Prostate gland (tissue), 2 donors: ENCODE results near the gene QSOX1. TPM values are rescaled to one million over a fixed set of nuclear protein-coding genes. Genes with fewer than 3 reads are reported as not detected.
"Not testable (repeated sequence)": the region's sequence is repeated elsewhere in the genome, so short reads cannot be mapped to it uniquely, and the experiment has no call there.

Experiments
- DNase-seq: peaks from one replicate; pipeline ENCODE4 v3.0.0-alpha.2; 2019; ENCODE audit warnings: low spot score
- H3K27ac ChIP-seq, 2 donors: fragments of 200-600 bp; sonication (generic); 2 replicates each; pipeline ENCODE4 v1.5.1; 2017 to 2019
- H3K27me3 ChIP-seq: fragments of 200-600 bp; sonication (generic); replicated peaks from 2 replicates; pipeline ENCODE4 v1.5.1; 2019; ENCODE audit not compliant: insufficient read depth
- H3K36me3 ChIP-seq, 2 donors: fragments of 200-600 bp; sonication (generic); 1 replicate in 1 of 2; 2 replicates in 1 of 2; pipeline versions ENCODE4 v1.5.1 to v1.8.1; 2017 to 2019
- H3K4me1 ChIP-seq: fragments of 200-600 bp; sonication (generic); replicated peaks from 2 replicates; pipeline ENCODE4 v1.5.1; 2019
- H3K4me3 ChIP-seq, 2 donors: fragments of 200-600 bp; sonication (generic); 2 replicates each; pipeline ENCODE4 v1.5.1; 2017 to 2019
- H3K9me3 ChIP-seq: fragments of 200-600 bp; sonication (generic); 2 replicates; pipeline ENCODE4 v1.5.1; 2017
- POLR2A ChIP-seq: fragments of 450-650 bp; IDR thresholded peaks from one replicate; pipeline ENCODE4 v1.6.1; 2016; ENCODE audit warnings: antibody characterized with exemption, mild to moderate bottlenecking
- POLR2AphosphoS5 ChIP-seq: sonication (generic); formaldehyde crosslinking; IDR thresholded peaks from one replicate; pipeline ENCODE4 v1.6.1; 2017; ENCODE audit warnings: antibody characterized with exemption
- WGBS: methylation state at CpG from one replicate; pipeline ENCODE4 v1.1.5; 2018; 5-methylcytosine and 5-hydroxymethylcytosine counted together
- intact Hi-C: fragments of 100-400 bp; cut with DNase I; formaldehyde crosslinking; loops from one replicate; pipeline ENCODE4 v1.14.2; 2022
- total RNA-seq, 2 donors: library from RNA; depleted of rRNA; stranded (reverse); fragments of >200 nt; gene quantifications; one replicate each; pipeline ENCODE4 v1.1.0, GENCODE V29; 2016
- TF ChIP-seq, protein P1 (sequence below), 4 experiments: fragments of 200-600 bp in 2 of 4; fragments of 450-650 bp in 2 of 4; sonication (generic) in 2 of 4; IDR thresholded peaks; 1 replicate in 3 of 4; 2 replicates in 1 of 4; pipeline ENCODE4 v1.5.1; 2016 to 2019; ENCODE audit warnings: antibody characterized with exemption in 4 of 4, mild to moderate bottlenecking in 2 of 4, moderate library complexity in 2 of 4

Gene QSOX1
- total RNA-seq, 2 donors from 2014 or later, result 77.3 to 471 TPM

DNA sequence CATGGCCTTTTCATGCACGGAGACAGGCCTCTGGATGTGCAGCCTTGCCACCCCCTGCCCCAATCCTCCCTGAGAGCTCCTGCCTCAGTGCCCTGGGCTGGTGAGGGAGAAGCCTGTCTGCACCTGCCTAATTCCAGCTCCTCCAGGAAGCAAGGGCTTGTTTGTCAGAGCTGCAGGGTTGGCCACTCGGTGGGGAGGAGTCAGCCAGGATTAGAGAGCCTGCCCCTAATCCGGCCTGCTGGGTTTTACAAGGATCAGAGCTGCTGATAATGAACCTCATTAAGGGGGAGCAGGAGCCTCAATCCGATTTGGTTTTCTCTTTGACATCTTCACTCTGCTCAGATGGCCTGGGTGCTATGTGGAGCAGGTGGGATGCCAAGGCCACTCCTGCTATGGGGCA, 43.5 kb downstream of the QSOX1 start:
- WGBS, result 44% methylated on average over 4 of the region's 4 CpGs
- H3K36me3 ChIP-seq, result no peaks in the 10 kb centered on the region
- intact Hi-C loops, result no loop called here
- TF ChIP-seq POLR2A (no peak), POLR2AphosphoS5 (no peak)
- TF ChIP-seq, protein P1, sequence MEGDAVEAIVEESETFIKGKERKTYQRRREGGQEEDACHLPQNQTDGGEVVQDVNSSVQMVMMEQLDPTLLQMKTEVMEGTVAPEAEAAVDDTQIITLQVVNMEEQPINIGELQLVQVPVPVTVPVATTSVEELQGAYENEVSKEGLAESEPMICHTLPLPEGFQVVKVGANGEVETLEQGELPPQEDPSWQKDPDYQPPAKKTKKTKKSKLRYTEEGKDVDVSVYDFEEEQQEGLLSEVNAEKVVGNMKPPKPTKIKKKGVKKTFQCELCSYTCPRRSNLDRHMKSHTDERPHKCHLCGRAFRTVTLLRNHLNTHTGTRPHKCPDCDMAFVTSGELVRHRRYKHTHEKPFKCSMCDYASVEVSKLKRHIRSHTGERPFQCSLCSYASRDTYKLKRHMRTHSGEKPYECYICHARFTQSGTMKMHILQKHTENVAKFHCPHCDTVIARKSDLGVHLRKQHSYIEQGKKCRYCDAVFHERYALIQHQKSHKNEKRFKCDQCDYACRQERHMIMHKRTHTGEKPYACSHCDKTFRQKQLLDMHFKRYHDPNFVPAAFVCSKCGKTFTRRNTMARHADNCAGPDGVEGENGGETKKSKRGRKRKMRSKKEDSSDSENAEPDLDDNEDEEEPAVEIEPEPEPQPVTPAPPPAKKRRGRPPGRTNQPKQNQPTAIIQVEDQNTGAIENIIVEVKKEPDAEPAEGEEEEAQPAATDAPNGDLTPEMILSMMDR (IDR thresholded peaks at IDR 0.05), result no peak
- no peaks in the 10 kb centered on the region for H3K9me3 ChIP-seq
- no peak overlapping the region for H3K4me3 ChIP-seq
- no peak for DNase-seq
- H3K27ac ChIP-seq, result no peak overlapping the region
- H3K27me3 ChIP-seq, result no peaks in the 10 kb centered on the region
- H3K4me1 ChIP-seq, result no peaks in the 10 kb centered on the region

DNA sequence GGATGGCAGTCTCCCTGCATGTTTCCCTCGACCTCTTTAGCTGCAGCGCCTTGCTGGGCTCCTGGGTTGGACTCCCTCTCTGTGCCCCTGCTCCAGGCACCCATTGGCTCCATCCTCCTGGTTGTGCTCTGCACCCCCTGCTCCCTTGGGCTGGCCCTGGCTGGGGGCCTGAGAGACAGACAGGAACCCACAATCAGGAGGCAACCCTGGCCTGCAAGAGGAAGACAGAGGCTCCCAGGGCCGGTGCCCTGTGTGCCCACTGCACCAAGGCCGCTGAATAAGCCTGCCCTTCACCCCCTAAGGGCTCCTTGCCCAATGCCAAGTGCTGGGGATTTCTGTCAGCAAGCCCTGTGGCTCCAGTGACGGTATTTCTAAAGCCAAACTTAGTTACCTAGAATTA, 43.9 kb downstream of the QSOX1 start:
- DNase-seq, result no peak
- no peak for TF ChIP-seq POLR2A
- no peak for TF ChIP-seq POLR2AphosphoS5
- TF ChIP-seq, protein P1 (IDR thresholded peaks at IDR 0.05), result no peak
- no peaks in the 10 kb centered on the region for H3K36me3 ChIP-seq
- no peaks in the 10 kb centered on the region for H3K27me3 ChIP-seq
- no peaks in the 10 kb centered on the region for H3K9me3 ChIP-seq
- 92% methylated on average over 5 of the region's 5 CpGs for WGBS
- no peak overlapping the region for H3K4me3 ChIP-seq
- no peaks in the 10 kb centered on the region for H3K4me1 ChIP-seq
- intact Hi-C loops, result no loop called here
- no peak overlapping the region for H3K27ac ChIP-seq

- Histone ChIP-seq H3K4me3 (no peak overlapping the region), H3K36me3 (no peaks in the 10 kb centered on the region), H3K9me3 (no peaks in the 10 kb centered on the region), H3K27me3 (no peaks in the 10 kb centered on the region), H3K4me1 (no peaks in the 10 kb centered on the region), H3K27ac (no peak overlapping the region)
- 88% methylated on average over 12 of the region's 12 CpGs for WGBS
- intact Hi-C loops, result no loop called here
- DNase-seq, result no peak
- TF ChIP-seq POLR2A (no peak), POLR2AphosphoS5 (no peak)
- TF ChIP-seq, protein P1 (IDR thresholded peaks at IDR 0.05), result no peak
Measured at GRCh38 chr1:180199018-180199417, 44.3 kb downstream of the QSOX1 start.

DNA sequence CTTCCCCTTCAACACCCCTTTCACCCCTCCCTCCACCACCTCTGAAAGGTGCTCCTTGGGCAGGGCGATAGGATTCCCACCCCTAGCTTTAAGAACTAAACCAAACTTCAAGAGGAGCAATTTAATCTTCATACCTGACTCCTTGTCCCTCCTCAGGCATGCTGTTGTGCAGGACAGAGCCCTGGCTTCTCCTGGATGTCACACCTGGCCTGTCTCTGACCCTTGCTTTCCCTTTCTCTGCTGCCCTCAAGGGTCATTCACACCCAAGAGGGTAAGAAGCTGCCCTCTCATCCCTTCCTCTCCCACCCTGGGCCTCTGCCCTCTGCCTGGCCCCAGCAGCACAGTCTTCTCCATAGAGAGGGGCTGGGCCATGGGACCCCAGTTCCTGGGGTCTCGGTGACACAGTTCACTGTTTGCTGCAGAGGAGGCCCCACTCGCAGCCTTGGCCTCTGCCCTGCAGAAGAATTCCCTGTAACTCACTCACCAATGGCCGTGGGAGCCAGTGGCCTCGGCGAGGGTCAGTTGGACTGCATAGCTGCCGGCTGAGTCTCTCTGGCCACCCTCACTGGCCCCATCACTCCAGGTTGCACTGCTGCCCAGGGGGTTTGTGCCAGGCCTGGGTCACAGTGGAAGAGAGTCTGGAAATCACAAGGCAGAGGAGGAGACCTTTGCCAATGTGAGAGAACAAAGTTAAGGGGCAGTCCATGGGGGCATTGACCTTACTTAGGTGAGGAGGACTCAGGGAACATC, 47.0 kb downstream of the QSOX1 start:
- no peaks in the 10 kb centered on the region for H3K9me3 ChIP-seq
- no peak overlapping the region for H3K4me3 ChIP-seq
- TF ChIP-seq, protein P1 (IDR thresholded peaks at IDR 0.05), result no peak
- TF ChIP-seq POLR2A (no peak), POLR2AphosphoS5 (no peak)
- H3K36me3 ChIP-seq, result no peaks in the 10 kb centered on the region
- no peaks in the 10 kb centered on the region for H3K4me1 ChIP-seq
- no peak for DNase-seq
- intact Hi-C loops, result no loop called here
- no peaks in the 10 kb centered on the region for H3K27me3 ChIP-seq
- WGBS, result 86% methylated on average over 7 of the region's 7 CpGs
- no peak overlapping the region for H3K27ac ChIP-seq

GRCh38 chr1:180202588-180202987, 47.9 kb downstream of the QSOX1 start:
- 86% methylated on average over 5 of the region's 5 CpGs for WGBS
- H3K27ac ChIP-seq, DNase-seq, intact Hi-C loops, H3K27me3 ChIP-seq, H3K4me1 ChIP-seq, H3K9me3 ChIP-seq, H3K4me3 ChIP-seq, H3K36me3 ChIP-seq: not testable (repeated sequence)
